GM23338 (cell line): ENCODE measurements around the gene PPP1R9A. TPM values are rescaled to one million over a fixed set of nuclear protein-coding genes. Genes with fewer than 3 reads are reported as not detected.

Experiments
- ATAC-seq: fragments of 200-7000 bp; cut with Tn5 transposase; 3 replicates; pipeline ENCODE4 v1.9.1; 2020
- DNase-seq: peaks from one replicate; pipeline ENCODE4 v3.0.0-alpha.2; 2015; ENCODE audit warnings: low spot score
- H2AFZ ChIP-seq: fragments of 200-600 bp; sonication (generic); 2 replicates; pipeline ENCODE4 v1.8.0; 2016; ENCODE audit warnings: antibody characterized with exemption, mild to moderate bottlenecking, moderate library complexity
- H3F3A ChIP-seq: fragments of 200-600 bp; sonication (generic); replicated peaks from 2 replicates; pipeline ENCODE4 v1.8.0; 2017; ENCODE audit warnings: antibody characterized with exemption, mixed run types, low read depth
- H3K27ac ChIP-seq: fragments of 200-600 bp; sonication (generic); 2 replicates; pipeline ENCODE4 v1.6.1; 2016; ENCODE audit warnings: low read depth
- H3K27me3 ChIP-seq: fragments of 200-600 bp; sonication (generic); 2 replicates; pipeline ENCODE4 v1.8.0; 2016; ENCODE audit warnings: mild to moderate bottlenecking, mixed run types, moderate library complexity; ENCODE audit not compliant: insufficient read depth
- H3K36me3 ChIP-seq: fragments of 200-600 bp; sonication (generic); 2 replicates; pipeline ENCODE4 v1.8.0; 2016; ENCODE audit warnings: mild to moderate bottlenecking; ENCODE audit not compliant: insufficient read depth
- H3K4me1 ChIP-seq: fragments of 200-600 bp; sonication (generic); 2 replicates; pipeline ENCODE4 v1.8.0; 2016; ENCODE audit warnings: mild to moderate bottlenecking, moderate library complexity; ENCODE audit not compliant: insufficient read depth
- H3K4me2 ChIP-seq: fragments of 200-600 bp; sonication (generic); 2 replicates; pipeline ENCODE4 v1.7.1; 2017; ENCODE audit warnings: mixed run types
- H3K4me3 ChIP-seq: fragments of 200-600 bp; sonication (generic); 2 replicates; pipeline ENCODE4 v1.6.1; 2016; ENCODE audit warnings: mixed run types
- H3K79me2 ChIP-seq: fragments of 200-600 bp; sonication (generic); replicated peaks from 2 replicates; pipeline ENCODE4 v1.8.0; 2017; ENCODE audit warnings: mild to moderate bottlenecking; ENCODE audit not compliant: insufficient read depth
- H3K9me2 ChIP-seq: fragments of 200-600 bp; sonication (generic); 2 replicates; pipeline ENCODE4 v1.8.0; 2017; ENCODE audit not compliant: insufficient read depth
- H4K20me1 ChIP-seq: fragments of 200-600 bp; sonication (generic); replicated peaks from 2 replicates; pipeline ENCODE4 v1.8.0; 2017; ENCODE audit warnings: mild to moderate bottlenecking; ENCODE audit not compliant: insufficient read depth
- H3K27ac Mint-ChIP-seq: 2 replicates; pipeline ENCODE4 v1.8.0; 2020; ENCODE audit warnings: inconsistent platforms, mild to moderate bottlenecking, moderate library complexity, mixed read lengths
- H3K27me3 Mint-ChIP-seq: 3 replicates; pipeline ENCODE4 v1.8.0; 2022; ENCODE audit warnings: low read depth, mild to moderate bottlenecking, moderate library complexity, mixed read lengths, inconsistent platforms; ENCODE audit not compliant: insufficient read depth, poor library complexity
- H3K36me3 Mint-ChIP-seq: 3 replicates; pipeline ENCODE4 v1.8.0; 2021; ENCODE audit warnings: low read depth, mild to moderate bottlenecking, inconsistent platforms, moderate library complexity, mixed read lengths
- H3K4me1 Mint-ChIP-seq: 3 replicates; pipeline ENCODE4 v1.8.0; 2020; ENCODE audit warnings: mild to moderate bottlenecking, inconsistent platforms, mixed read lengths
- H3K4me3 Mint-ChIP-seq: 3 replicates; pipeline ENCODE4 v1.8.0; 2021; ENCODE audit warnings: moderate library complexity, mild to moderate bottlenecking, inconsistent platforms, mixed read lengths
- H3K9me3 Mint-ChIP-seq: 3 replicates; pipeline ENCODE4 v1.8.0; 2020; ENCODE audit warnings: moderate library complexity, mild to moderate bottlenecking, inconsistent platforms, mixed read lengths
- CREB1 ChIP-seq: fragments of 250-450 bp; sonication (Bioruptor Pico); IDR thresholded peaks from 2 replicates; pipeline ENCODE4 v1.5.0; 2020; ENCODE audit warnings: low read depth, mild to moderate bottlenecking, moderate library complexity
- CTCF ChIP-seq, 2 experiments: fragments of 200-600 bp in 1 of 2; sonication (generic) in 1 of 2; conservative IDR thresholded peaks; 2 replicates each; pipeline versions ENCODE4 v1.5.1 to v1.6.1; 2016 to 2017; ENCODE audit warnings: antibody characterized with exemption in 2 of 2, low read depth in 2 of 2, mild to moderate bottlenecking in 2 of 2, moderate library complexity in 1 of 2
- ETS1 ChIP-seq: IDR thresholded peaks from 2 replicates; pipeline ENCODE4 v1.6.1; 2016; ENCODE audit warnings: antibody characterized with exemption
- EZH2 ChIP-seq: fragments of 200-600 bp; sonication (generic); IDR thresholded peaks from one replicate; pipeline ENCODE4 v1.8.0; 2017; ENCODE audit warnings: antibody characterized with exemption, mild to moderate bottlenecking, low read depth; ENCODE audit not compliant: unreplicated experiment
- EZH2phosphoT487 ChIP-seq: fragments of 200-600 bp; sonication (generic); IDR thresholded peaks from one replicate; pipeline ENCODE4 v1.8.1; 2018; ENCODE audit warnings: antibody characterized with exemption; ENCODE audit not compliant: unreplicated experiment
- JUNB ChIP-seq: IDR thresholded peaks from one replicate; pipeline ENCODE4 v1.6.1; 2016; ENCODE audit warnings: antibody characterized with exemption; ENCODE audit not compliant: unreplicated experiment
- NANOG ChIP-seq: IDR thresholded peaks from 2 replicates; pipeline ENCODE4 v1.6.1; 2016; ENCODE audit warnings: antibody characterized with exemption, borderline replicate concordance
- POLR2AphosphoS5 ChIP-seq: IDR thresholded peaks from 2 replicates; pipeline ENCODE4 v1.6.1; 2016; ENCODE audit warnings: antibody characterized with exemption, low read depth
- REST ChIP-seq: IDR thresholded peaks from one replicate; pipeline ENCODE4 v1.6.1; 2018; ENCODE audit warnings: antibody characterized with exemption; ENCODE audit not compliant: unreplicated experiment
- STAT1 ChIP-seq: IDR thresholded peaks from one replicate; pipeline ENCODE4 v1.6.1; 2016; ENCODE audit warnings: antibody characterized with exemption; ENCODE audit not compliant: unreplicated experiment
- ZNF114 ChIP-seq: fragments of 250-450 bp; sonication (Bioruptor Pico); IDR thresholded peaks from 2 replicates; pipeline ENCODE4 v1.5.0; 2020; ENCODE audit warnings: mild to moderate bottlenecking, moderate library complexity
- ZNF331 ChIP-seq: fragments of 250-450 bp; sonication (Bioruptor Pico); IDR thresholded peaks from 2 replicates; pipeline ENCODE4 v1.5.0; 2020; ENCODE audit warnings: low read depth, mild to moderate bottlenecking, moderate library complexity
- polyA plus RNA-seq: library from polyadenylated mRNA; unstranded; fragments of >200 nt; fragmentation: Nextera tagmentation; extraction: Ambion mirVana; gene quantifications from 2 replicates; pipeline ENCODE4 v1.2.1, GENCODE V29; 2016
- total RNA-seq: library from RNA; depleted of rRNA; stranded (reverse); fragments of >200 nt; shearing (Covaris generic); gene quantifications from 2 replicates; pipeline ENCODE4 v1.2.3, GENCODE V29; 2014

PPP1R9A gene
- total and polyA plus RNA-seq, 2 experiments from 2014 or later = 10.6 to 31.8 TPM

- H3K27ac ChIP-seq = no peak overlapping the region
- Mint-ChIP-seq H3K27me3 (no peaks in the 10 kb centered on the region), H3K36me3 (peaks cover 7% of the 10 kb centered on the region; the same call in 1 of the 3 replicates), H3K9me3 (peaks cover 7% of the 10 kb centered on the region; the same call in 2 of the 3 replicates), H3K4me3 (no peak overlapping the region), H3K27ac (no peak overlapping the region), H3K4me1 (no peaks in the 10 kb centered on the region)
- 0 out of 2 replicates have a peak, but pooled peaks cover 3% of the 10 kb centered on the region for H3K9me2 ChIP-seq
- TF ChIP-seq JUNB (no peak), STAT1 (no peak), CREB1 (CRISPR knock-in tag) (no peak), EZH2 (no peak), ZNF331 (CRISPR knock-in tag) (no peak)
- H3K36me3 ChIP-seq = no peaks in the 10 kb centered on the region
- no peak overlapping the region for H3K4me2 ChIP-seq
- H3K27me3 ChIP-seq = no peaks in the 10 kb centered on the region
- no peaks in the 10 kb centered on the region for H3F3A ChIP-seq
- H4K20me1 ChIP-seq = no peaks in the 10 kb centered on the region; the same call in 1 of the 2 replicates
- H3K4me1 ChIP-seq = no peaks in the 10 kb centered on the region
- H2AFZ ChIP-seq = no peak overlapping the region
- H3K79me2 ChIP-seq = peaks cover 54% of the 10 kb centered on the region
- no peak overlapping the region for H3K4me3 ChIP-seq
- ATAC-seq (no peak), DNase-seq (no peak)
Measured at GRCh38 chr7:94980418-94981142, 73.2 kb downstream of the PPP1R9A start.

- no peaks in the 10 kb centered on the region for H3F3A ChIP-seq
- H3K4me3 Mint-ChIP-seq = no peak overlapping the region
- H2AFZ ChIP-seq = no peak overlapping the region
- H3K9me2 ChIP-seq = no peaks in the 10 kb centered on the region
- H3K27ac Mint-ChIP-seq = no peak overlapping the region
- H3K4me3 ChIP-seq = no peak overlapping the region
- ATAC-seq (no peak), DNase-seq (no peak)
- no peaks in the 10 kb centered on the region for H3K36me3 Mint-ChIP-seq
- H3K9me3 Mint-ChIP-seq = no peaks in the 10 kb centered on the region
- H3K27ac ChIP-seq = no peak overlapping the region
- no peaks in the 10 kb centered on the region for H3K27me3 ChIP-seq
- H3K4me2 ChIP-seq = no peak overlapping the region
- peaks cover 10% of the 10 kb centered on the region for H3K79me2 ChIP-seq
- H3K36me3 ChIP-seq = no peaks in the 10 kb centered on the region
- peaks cover 9% of the 10 kb centered on the region; the same call in 1 of the 2 replicates for H3K4me1 ChIP-seq
- H3K4me1 Mint-ChIP-seq = peaks cover 18% of the 10 kb centered on the region
- H3K27me3 Mint-ChIP-seq = peaks cover 2% of the 10 kb centered on the region
- no peaks in the 10 kb centered on the region for H4K20me1 ChIP-seq
- TF ChIP-seq POLR2AphosphoS5 (no peak), CREB1 (CRISPR knock-in tag) (no peak), EZH2 (no peak), REST (no peak), JUNB (no peak), ZNF114 (CRISPR knock-in tag) (no peak), ETS1 (no peak), CTCF (conservative IDR thresholded peaks at IDR 0.05; ENCODE audit: low read depth in 2 of 2) (no peak), STAT1 (no peak), EZH2phosphoT487 (no peak), NANOG (no peak), ZNF331 (CRISPR knock-in tag) (no peak)
Measured at GRCh38 chr7:94995921-94996320, 88.5 kb downstream of the PPP1R9A start.
